MG63 (cell line): ENCODE measurements around the gene HTRA1. TPM values are rescaled to one million over a fixed set of nuclear protein-coding genes. Genes with fewer than 3 reads are reported as not detected.

Experiments used
- DNase-seq: peaks from one replicate; pipeline ENCODE4 v3.0.0-alpha.2; 2020
- H3K27me3 ChIP-seq: fragments of 250-450 bp; sonication (Bioruptor Pico); 2 replicates; pipeline ENCODE4 v1.5.1; 2020; ENCODE audit warnings: mild to moderate bottlenecking, moderate library complexity
- H3K36me3 ChIP-seq: fragments of 250-450 bp; sonication (Bioruptor Pico); 2 replicates; pipeline ENCODE4 v1.5.1; 2020; ENCODE audit warnings: mild to moderate bottlenecking, moderate library complexity
- H3K4me3 ChIP-seq: fragments of 250-450 bp; sonication (Bioruptor Pico); 2 replicates; pipeline ENCODE4 v1.5.1; 2020; ENCODE audit warnings: mild to moderate bottlenecking, moderate library complexity
- H3K9me3 ChIP-seq: fragments of 250-450 bp; sonication (Bioruptor Pico); 2 replicates; pipeline ENCODE4 v1.5.1; 2020; ENCODE audit warnings: mild to moderate bottlenecking, moderate library complexity
- total RNA-seq: library from RNA; depleted of rRNA; stranded (reverse); fragments of >200 nt; shearing (Covaris generic); gene quantifications from 2 replicates; pipeline ENCODE4 v1.2.3, GENCODE V29; 2014; ENCODE audit warnings: low replicate concordance; rRNA removed

Gene HTRA1
- total RNA-seq: 26.0 and 40.8 TPM in 2 replicates

DNA sequence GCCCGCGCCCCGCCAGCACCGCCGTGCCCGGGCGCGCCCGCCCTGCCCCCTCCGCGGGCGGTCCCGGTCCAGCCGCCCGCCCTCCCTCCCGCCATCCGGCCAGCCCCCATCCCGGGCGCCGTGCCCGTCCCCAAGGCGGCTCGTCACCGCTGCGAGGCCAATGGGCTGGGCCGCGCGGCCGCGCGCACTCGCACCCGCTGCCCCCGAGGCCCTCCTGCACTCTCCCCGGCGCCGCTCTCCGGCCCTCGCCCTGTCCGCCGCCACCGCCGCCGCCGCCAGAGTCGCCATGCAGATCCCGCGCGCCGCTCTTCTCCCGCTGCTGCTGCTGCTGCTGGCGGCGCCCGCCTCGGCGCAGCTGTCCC, at the start of gene HTRA1:
Gene HTRA1 (plus strand): TSS at position 187 of the 362 bp plus-strand sequence. CDS start 100 bp downstream, at position 287.
- Histone ChIP-seq H3K4me3 (peak within 1 kb of the TSS; percentile 61), H3K27me3 (no peaks in the 10 kb centered on the region), H3K36me3 (no peaks in the 10 kb centered on the region), H3K9me3 (no peaks in the 10 kb centered on the region)
- DNase-seq: peak; percentile 81

DNA sequence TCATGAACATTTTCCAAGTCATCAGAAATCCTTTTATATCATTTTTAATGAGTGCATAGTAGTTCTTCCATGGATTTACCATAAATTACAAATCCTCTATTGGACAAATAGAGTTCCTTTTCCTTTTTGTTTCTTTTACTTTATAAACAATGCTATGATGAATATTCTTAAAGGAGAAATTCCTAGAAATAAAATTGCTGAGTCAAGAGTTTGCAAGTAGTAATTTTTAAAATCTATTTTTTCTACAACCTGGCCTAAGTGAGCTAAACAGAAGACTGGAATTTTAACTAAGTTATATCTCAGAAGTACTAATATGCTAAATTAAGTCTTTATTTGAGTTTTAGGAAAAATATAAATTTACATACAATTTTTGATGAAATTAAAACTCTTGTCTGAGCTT, 48.0 kb upstream of the HTRA1 start:
- Histone ChIP-seq H3K9me3 (no peaks in the 10 kb centered on the region), H3K4me3 (no peak overlapping the region), H3K27me3 (no peaks in the 10 kb centered on the region), H3K36me3 (no peaks in the 10 kb centered on the region; the same call in 1 of the 2 replicates)
- DNase-seq: no peak

DNA sequence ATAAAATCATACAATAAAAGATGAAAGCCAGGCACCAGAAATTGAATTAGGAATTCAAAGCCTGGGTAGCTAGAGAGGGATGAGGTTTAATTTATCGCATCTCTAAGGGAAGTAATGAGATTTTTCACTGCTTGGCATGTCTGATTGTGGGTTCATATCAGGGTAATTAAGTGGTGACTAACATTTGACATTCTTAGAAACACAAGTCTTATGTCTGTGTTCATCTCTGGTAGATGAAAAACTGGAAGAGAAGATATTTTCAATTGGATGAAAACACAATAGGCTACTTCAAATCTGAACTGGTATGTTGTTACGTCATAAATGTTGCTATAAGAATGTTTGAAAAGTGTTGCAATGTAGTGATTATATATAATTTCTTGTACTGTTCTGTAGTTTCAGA, 43.7 kb upstream of the HTRA1 start:
- Histone ChIP-seq H3K36me3 (peaks cover 8% of the 10 kb centered on the region; the same call in 1 of the 2 replicates), H3K9me3 (no peaks in the 10 kb centered on the region), H3K4me3 (no peak overlapping the region), H3K27me3 (no peaks in the 10 kb centered on the region)
- DNase-seq: no peak

DNA sequence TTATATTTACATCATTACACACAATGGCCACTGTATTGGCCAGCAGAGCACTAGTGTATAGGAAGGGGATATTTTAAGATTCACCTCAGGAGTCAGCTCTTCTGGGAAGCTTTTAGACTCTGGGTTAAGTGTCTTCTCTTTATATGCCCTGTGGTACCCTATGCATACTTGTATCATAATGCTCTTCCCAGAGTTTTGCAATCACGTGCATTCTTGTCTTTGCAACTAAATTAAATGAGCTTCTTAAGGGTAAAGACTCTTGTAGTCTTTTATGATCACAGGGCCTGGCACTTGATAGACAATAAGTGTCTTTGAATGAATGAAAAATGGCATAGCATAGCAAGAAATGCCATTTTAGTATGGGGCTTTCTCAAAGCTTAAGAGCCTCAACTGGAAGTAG, 42.3 kb upstream of the HTRA1 start:
- peaks cover 8% of the 10 kb centered on the region; the same call in 1 of the 2 replicates for H3K36me3 ChIP-seq
- no peak for DNase-seq
- H3K4me3 ChIP-seq: no peak overlapping the region
- no peaks in the 10 kb centered on the region for H3K27me3 ChIP-seq
- no peaks in the 10 kb centered on the region for H3K9me3 ChIP-seq

DNA sequence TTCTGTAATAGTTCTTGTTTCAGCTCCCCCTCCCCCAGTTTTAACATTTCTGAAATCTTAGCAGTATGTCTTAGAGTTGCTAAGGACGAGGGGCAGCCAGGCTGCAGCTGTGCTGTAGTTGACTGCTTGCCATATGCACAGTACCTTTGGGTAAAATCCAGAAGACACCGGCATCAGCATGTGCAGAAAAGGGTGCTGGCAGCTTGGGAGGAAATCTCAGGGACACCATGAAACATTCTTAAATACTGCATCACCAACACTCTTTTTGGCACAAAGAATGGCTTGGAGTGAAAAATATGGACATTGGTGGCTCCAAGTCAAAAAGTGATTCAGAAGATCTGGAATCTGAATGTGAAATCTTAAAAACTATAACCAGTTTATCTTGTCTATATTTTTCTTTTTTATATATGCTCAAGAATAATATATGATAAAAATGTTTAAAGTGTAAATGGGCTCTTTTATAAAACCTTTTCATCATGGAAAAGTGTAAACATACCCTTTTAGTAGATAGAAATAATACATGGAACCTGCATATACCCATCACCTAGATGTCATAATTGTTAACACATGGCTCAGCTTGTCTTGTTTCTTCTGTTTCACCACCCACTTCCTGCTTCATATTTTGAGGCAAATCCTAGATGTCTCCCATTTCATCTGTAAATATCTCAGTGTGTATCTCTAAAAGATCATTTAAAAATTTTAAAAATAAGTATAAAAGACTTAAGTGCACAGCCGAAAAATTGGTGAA, 41.3 kb upstream of the HTRA1 start:
- peak; percentile 80 for DNase-seq
- Histone ChIP-seq H3K9me3 (no peaks in the 10 kb centered on the region), H3K27me3 (no peaks in the 10 kb centered on the region), H3K4me3 (no peak overlapping the region), H3K36me3 (peaks cover 8% of the 10 kb centered on the region; the same call in 1 of the 2 replicates)

DNA sequence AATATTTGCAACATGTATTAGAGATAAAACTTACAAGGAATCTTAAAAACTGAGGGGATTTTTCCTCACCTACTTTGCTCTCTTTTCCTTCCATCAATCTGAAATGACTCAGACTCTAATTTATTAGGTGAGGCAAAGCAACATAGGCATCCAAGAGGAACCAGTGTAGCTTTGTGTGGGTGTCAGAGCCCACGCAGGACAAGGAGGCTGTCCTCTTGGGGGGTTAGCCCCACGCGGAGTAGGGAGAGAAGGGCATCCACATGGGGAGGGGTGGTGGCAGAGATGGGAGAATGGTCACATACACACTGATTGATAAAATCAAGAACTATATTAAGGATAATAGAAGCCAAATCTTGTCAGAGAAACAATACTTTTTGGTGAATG, 40.7 kb upstream of the HTRA1 start:
- DNase-seq: no peak
- H3K36me3 ChIP-seq: peaks cover 8% of the 10 kb centered on the region; the same call in 1 of the 2 replicates
- H3K4me3 ChIP-seq: no peak overlapping the region
- H3K27me3 ChIP-seq: no peaks in the 10 kb centered on the region
- no peaks in the 10 kb centered on the region for H3K9me3 ChIP-seq

DNA sequence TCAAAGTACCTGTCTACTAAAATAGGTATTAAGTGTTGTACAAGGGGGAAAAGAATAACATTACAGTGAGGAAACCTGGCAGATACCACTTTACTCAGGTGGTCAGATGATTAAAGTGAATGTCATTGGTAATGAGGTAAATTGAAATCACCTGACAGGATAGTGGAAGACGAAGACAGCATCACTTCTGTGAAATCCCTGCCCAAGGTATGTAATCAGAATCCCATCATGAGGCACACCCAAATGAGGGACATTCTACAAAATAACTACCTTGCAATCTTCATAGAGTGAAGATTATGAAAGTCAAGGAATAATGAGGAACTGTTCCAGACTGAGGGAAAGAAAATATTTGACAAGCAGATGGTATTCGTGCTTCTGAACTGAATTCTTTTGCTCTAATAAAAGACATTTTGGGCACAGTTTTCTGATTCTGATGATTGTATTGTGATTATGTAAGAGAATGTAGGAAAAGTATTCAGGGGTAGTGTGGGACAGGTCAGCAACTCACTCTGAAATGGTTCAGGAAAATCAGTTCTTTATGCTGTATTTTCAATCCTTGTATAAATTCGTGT, 40.2 kb upstream of the HTRA1 start:
- no peak for DNase-seq
- H3K4me3 ChIP-seq: no peak overlapping the region

DNA sequence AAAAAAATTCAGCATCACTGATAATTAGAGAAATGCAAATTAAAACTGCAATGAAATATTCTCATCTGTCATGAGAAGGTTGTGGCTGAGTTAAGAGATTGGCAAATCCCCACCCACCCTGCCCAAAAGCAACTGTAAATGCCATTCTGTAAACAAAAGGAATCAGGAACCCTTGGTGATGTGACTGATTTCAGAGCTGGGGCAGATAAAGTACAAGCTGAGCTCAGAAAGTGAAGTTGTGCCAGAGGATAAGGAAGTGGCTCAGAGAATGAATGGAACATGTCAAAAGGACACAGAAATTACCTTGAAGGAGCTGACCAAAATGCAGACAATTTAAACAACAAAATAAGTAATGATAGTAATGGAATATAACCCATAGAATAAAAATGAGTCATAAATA, 39.6 kb upstream of the HTRA1 start:
- H3K9me3 ChIP-seq: no peaks in the 10 kb centered on the region
- peaks cover 8% of the 10 kb centered on the region; the same call in 1 of the 2 replicates for H3K36me3 ChIP-seq
- peak; percentile 0 for DNase-seq
- H3K4me3 ChIP-seq: no peak overlapping the region
- H3K27me3 ChIP-seq: no peaks in the 10 kb centered on the region

More for the DNA sequence above, 40.2 kb upstream of the HTRA1 start:
- Histone ChIP-seq H3K36me3 (peaks cover 8% of the 10 kb centered on the region; the same call in 1 of the 2 replicates), H3K9me3 (no peaks in the 10 kb centered on the region), H3K27me3 (no peaks in the 10 kb centered on the region)

DNA sequence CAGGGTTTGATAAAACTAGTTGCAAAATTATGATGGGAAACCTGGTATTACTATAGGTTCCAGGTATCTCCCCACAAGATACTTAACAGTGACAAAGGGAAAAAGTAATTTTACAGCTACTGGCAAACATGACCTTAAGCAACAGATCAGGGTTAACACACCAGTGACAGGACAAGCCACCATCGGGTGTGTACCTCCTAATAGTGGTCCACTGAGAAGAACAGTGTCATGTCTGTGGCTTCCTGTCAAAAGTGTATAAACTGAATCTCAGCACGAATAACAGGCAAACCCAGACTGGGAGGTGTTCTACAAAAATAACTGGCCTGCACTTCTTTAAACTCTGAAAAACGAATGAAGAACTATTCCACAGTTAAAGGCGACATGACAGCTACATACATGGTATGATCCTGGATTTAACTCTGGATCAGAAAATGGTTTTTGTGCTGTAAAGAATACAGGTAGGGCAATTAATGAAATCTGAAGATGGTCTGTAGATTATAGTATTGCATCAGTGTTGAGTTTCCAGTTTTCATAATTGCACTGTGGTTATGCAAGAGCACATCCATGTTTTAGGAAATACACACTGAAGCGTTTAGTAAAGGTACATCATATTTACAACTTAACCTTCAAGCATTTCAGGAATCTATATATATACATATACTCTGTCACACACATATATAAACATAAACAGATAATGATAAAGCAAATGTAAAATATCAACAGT, 38.9 kb upstream of the HTRA1 start:
- DNase-seq: no peak
- H3K9me3 ChIP-seq: no peaks in the 10 kb centered on the region
- H3K36me3 ChIP-seq: peaks cover 8% of the 10 kb centered on the region; the same call in 1 of the 2 replicates
- no peaks in the 10 kb centered on the region for H3K27me3 ChIP-seq
- H3K4me3 ChIP-seq: no peak overlapping the region

DNA sequence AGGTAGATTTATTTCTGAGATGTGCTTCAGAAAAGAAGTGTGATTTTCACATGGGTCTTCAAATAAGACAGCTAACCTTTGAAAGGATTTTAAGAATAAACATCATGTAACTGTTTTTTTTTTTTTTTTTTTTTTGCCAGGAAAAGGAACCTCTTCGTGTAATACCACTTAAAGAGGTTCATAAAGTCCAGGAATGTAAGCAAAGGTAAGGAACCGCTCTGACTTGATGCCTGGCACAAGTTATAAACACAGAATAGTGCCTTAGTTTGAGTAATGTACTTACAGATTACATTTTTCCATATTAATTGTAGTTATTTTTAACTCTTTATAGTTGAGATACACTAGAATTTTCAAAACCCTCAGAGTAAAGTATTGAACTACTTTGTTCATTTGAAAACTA, 37.3 kb upstream of the HTRA1 start:
- DNase-seq: no peak
- peaks cover 8% of the 10 kb centered on the region; the same call in 1 of the 2 replicates for H3K36me3 ChIP-seq

DNA sequence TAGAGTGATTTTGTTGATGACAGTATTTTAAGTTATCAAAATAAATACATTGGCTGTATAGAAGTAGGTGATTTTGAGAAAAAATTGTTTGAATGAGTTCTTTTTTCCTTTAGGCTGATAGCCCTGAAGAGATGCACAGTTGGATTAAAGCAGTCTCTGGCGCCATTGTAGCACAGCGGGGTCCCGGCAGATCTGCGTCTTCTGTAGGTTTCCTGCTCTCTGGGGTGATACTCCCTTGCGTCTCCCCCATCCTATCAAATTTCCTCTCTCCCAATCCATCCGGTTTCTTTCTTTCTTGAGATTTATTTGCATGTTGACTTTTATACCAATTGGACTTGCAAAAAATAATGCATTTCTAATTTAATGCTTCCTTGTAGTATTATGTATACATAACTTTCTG, 34.5 kb upstream of the HTRA1 start:
- no peak overlapping the region for H3K4me3 ChIP-seq
- no peak for DNase-seq
- no peaks in the 10 kb centered on the region for H3K27me3 ChIP-seq
- H3K36me3 ChIP-seq: 0 out of 2 replicates have a peak, but pooled peaks cover 3% of the 10 kb centered on the region
- H3K9me3 ChIP-seq: no peaks in the 10 kb centered on the region

More for the DNA sequence above, 37.3 kb upstream of the HTRA1 start:
- Histone ChIP-seq H3K9me3 (no peaks in the 10 kb centered on the region), H3K4me3 (no peak overlapping the region), H3K27me3 (no peaks in the 10 kb centered on the region)

DNA sequence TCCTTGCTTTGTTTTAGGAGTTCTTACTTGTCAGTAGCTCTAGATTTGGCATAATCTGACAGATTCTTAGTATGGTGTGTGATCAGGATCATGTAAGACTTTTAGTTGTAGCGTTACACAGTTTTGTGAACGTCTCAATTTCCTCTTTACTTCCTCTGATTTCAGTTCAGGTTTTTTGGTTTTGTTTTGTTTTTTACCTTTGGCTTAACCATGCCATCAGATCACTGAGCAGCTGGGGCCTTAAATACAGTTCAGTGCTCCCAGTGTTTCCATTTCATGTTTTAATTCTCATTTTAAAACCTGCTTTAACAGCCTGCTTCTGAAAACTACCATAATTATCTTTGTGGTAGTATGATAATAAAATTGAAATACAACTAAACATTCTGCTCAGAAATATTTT, 34.1 kb upstream of the HTRA1 start:
- Histone ChIP-seq H3K4me3 (no peak overlapping the region), H3K9me3 (no peaks in the 10 kb centered on the region), H3K27me3 (no peaks in the 10 kb centered on the region), H3K36me3 (0 out of 2 replicates have a peak, but pooled peaks cover 3% of the 10 kb centered on the region)
- no peak for DNase-seq

DNA sequence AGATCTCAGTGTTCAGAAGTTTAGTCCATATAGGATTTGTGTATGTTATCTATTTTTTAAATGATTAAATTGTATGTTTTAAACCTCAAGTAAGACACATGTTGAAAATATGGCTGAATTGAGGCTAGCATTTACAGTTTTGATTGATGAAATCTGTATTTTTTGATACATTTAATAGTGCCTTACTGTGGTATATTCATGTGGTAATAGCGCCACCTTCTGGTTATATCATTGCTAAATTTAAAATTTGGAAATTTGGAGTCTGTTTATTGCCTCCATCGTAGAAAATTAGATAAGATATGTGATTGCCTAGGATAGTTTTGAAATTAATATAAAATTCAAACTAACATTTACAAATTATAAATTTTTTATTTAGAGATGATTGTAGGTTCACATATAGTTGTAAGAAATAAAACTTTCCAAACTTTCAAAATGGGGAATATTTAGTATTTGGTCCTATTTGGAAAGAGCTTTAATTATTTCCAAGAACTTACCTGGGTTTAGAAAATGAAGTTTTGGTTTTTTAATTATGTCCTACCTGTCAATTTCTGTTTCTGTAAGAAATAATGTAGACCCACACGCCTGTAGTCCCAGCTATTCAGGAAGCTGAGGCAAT, 26.0 kb upstream of the HTRA1 start:
- no peak for DNase-seq
- Histone ChIP-seq H3K36me3 (no peaks in the 10 kb centered on the region), H3K4me3 (no peak overlapping the region), H3K9me3 (no peaks in the 10 kb centered on the region), H3K27me3 (no peaks in the 10 kb centered on the region)

DNA sequence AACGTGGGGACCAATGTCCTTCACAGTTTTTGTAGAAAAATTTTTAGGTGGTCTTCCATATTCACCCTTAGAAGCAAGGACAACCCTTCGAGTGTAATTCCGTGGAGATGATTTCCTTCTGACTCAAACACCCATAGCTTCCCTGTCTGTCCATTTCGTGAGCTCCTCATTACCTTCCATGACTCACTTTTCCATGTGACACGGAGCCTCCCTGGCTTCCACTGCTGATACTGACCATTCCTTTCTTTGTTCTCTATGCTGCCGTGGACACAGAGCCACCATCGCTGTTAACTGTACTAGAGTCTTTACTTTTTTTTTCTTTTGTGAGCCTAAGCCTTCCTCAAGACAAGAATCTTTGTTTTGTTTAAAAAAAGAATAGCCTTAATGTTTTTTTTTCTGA, 19.4 kb upstream of the HTRA1 start:
- Histone ChIP-seq H3K4me3 (no peak overlapping the region), H3K27me3 (no peaks in the 10 kb centered on the region), H3K9me3 (peaks cover 2% of the 10 kb centered on the region; the same call in 1 of the 2 replicates), H3K36me3 (no peaks in the 10 kb centered on the region)
- DNase-seq: no peak

DNA sequence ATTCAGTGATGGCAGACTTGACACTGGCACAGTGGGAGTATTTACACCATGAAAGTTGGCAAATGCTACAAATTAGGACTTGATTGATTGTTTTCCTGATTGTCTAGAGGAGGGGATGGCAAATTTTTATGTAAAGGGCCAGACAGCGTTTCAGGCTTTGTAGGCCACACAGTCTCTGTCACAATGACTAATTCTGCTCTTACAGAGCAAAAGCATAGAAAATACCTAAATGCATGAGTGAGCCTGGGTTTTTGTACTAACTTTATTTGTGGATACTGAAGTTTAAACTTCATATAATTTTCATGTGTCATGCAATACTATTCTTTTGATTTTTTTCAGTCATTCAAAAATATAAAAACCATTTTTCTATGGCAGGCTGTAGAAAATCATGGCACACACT, 15.9 kb upstream of the HTRA1 start:
- Histone ChIP-seq H3K27me3 (no peaks in the 10 kb centered on the region), H3K36me3 (no peaks in the 10 kb centered on the region), H3K9me3 (peaks cover 2% of the 10 kb centered on the region; the same call in 1 of the 2 replicates), H3K4me3 (no peak overlapping the region)
- no peak for DNase-seq

DNA sequence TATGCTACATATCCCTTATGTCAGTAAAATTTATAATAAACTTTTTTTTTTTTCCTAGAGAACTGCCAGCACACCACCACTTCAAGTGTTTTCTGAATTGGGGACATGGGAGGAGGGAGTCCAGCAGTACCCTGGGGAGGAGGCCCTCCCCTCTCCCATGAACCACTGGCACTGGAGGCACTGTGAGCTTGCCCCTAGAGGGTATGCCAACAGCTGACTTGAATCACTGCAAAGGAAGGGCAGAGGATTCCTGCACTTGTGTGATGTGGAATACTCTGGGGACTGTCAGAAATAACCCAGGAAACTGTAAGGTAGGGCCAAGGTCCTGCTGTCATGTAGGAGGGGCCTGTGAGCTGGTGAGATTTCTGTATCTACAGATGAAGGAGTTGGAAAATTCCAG, 15.4 kb upstream of the HTRA1 start:
- no peaks in the 10 kb centered on the region for H3K27me3 ChIP-seq
- H3K36me3 ChIP-seq: no peaks in the 10 kb centered on the region
- H3K4me3 ChIP-seq: no peak overlapping the region
- DNase-seq: peak; percentile 28
- H3K9me3 ChIP-seq: peaks cover 2% of the 10 kb centered on the region; the same call in 1 of the 2 replicates
